ENCODE results near the gene CCDC121. TPM values are rescaled to one million over a fixed set of nuclear protein-coding genes. Genes with fewer than 3 reads are reported as not detected.
A peak's percentile ranks its signal among the peaks of the same experiment; 100 is the strongest.
"Not testable (repeated sequence)": the region's sequence is repeated elsewhere in the genome, so short reads cannot be mapped to it uniquely, and the experiment has no call there.

CCDC121 gene
- total RNA-seq, 1 donor from 2014 or later = 1.6 TPM

DNA sequence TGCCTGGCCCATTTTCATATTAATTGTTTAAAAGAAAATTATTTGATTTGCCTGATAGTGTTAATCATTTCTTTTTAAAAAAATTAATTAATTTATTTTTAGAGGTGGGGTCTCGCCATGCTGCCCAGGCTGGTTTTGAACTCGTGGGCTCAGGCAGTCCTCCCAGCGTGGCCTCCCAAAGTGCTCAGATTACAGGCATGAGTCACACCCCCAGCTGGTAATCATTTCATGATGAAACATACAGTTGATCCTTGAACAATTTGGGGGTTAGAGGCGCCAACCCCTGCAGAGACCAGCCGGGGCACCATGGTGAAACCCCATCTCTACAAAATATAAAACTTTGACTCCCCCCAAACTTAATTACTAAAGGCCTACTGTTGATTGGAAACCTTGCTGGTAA is 8.0 kb upstream of the CCDC121 start:
- no peaks in the 10 kb centered on the region for H4K20me1 ChIP-seq (ENCODE audit: insufficient read depth, low read length)
- H3K36me3 ChIP-seq (ENCODE audit: insufficient read depth, low read length) = peaks cover 70% of the 10 kb centered on the region
- H3K27me3 ChIP-seq (ENCODE audit: insufficient read depth, low read length) = no peaks in the 10 kb centered on the region
- Mint-ChIP-seq H3K4me3 (ENCODE audit: unreplicated experiment) (no peak overlapping the region), H3K27me3 (ENCODE audit: low read depth, unreplicated experiment) (no peaks in the 10 kb centered on the region), H3K4me1 (ENCODE audit: low read depth, unreplicated experiment) (peaks cover 14% of the 10 kb centered on the region), H3K9me3 (ENCODE audit: unreplicated experiment) (no peaks in the 10 kb centered on the region), H3K36me3 (ENCODE audit: low read depth, unreplicated experiment) (peaks cover 19% of the 10 kb centered on the region), H3K27ac (ENCODE audit: unreplicated experiment) (no peak overlapping the region)
- H3K9ac ChIP-seq (ENCODE audit: low read length) = no peak overlapping the region
- no peak for TF ChIP-seq EZH2 (IDR thresholded peaks at IDR 0.05; ENCODE audit: insufficient read depth, low read length)
- TF ChIP-seq, protein P1, sequence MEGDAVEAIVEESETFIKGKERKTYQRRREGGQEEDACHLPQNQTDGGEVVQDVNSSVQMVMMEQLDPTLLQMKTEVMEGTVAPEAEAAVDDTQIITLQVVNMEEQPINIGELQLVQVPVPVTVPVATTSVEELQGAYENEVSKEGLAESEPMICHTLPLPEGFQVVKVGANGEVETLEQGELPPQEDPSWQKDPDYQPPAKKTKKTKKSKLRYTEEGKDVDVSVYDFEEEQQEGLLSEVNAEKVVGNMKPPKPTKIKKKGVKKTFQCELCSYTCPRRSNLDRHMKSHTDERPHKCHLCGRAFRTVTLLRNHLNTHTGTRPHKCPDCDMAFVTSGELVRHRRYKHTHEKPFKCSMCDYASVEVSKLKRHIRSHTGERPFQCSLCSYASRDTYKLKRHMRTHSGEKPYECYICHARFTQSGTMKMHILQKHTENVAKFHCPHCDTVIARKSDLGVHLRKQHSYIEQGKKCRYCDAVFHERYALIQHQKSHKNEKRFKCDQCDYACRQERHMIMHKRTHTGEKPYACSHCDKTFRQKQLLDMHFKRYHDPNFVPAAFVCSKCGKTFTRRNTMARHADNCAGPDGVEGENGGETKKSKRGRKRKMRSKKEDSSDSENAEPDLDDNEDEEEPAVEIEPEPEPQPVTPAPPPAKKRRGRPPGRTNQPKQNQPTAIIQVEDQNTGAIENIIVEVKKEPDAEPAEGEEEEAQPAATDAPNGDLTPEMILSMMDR (IDR thresholded peaks at IDR 0.05; ENCODE audit: insufficient read depth, low read depth, low read length) = no peak
- H2AFZ ChIP-seq (ENCODE audit: low read depth, low read length) = no peak overlapping the region
- FAIRE-seq (no peak), DNase-seq (ENCODE audit: low read depth) (no peak)
- peaks cover 25% of the 10 kb centered on the region for H3K4me1 ChIP-seq (ENCODE audit: insufficient read depth, low read length)
- no peak overlapping the region for H3K4me3 ChIP-seq (ENCODE audit: insufficient read depth, low read depth, low read length)
- peak overlapping the region; percentile 89 for H3K27ac ChIP-seq (ENCODE audit: low read depth, low read length)
- H3K79me2 ChIP-seq (ENCODE audit: insufficient read depth, low read length) = peaks cover 15% of the 10 kb centered on the region
- H3K4me2 ChIP-seq (ENCODE audit: low read length) = no peak overlapping the region
- no peaks in the 10 kb centered on the region for H3K9me3 ChIP-seq (ENCODE audit: insufficient read depth, low read depth, low read length)

DNA sequence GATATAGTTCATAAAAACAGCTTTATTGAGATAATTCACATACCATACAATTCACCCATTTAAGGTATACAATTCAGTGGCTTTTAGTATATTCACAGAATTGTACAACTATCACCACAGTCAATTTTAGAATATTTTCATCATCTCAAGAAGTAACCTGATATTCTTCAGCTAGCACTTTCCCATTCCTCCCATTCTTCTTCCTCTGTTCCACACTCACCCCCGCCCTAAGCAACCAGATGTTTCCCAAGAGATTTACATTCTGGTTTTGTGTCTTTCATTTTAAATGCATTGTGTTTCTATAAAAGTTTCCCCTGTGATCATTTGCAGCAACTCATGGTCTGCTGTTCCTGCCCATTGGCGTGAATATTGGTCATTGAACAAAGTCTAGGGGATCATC is 5.5 kb upstream of the CCDC121 start:
- Mint-ChIP-seq H3K4me1 (ENCODE audit: low read depth, unreplicated experiment) (peaks cover 25% of the 10 kb centered on the region), H3K27me3 (ENCODE audit: low read depth, unreplicated experiment) (no peaks in the 10 kb centered on the region), H3K4me3 (ENCODE audit: unreplicated experiment) (no peak overlapping the region), H3K36me3 (ENCODE audit: low read depth, unreplicated experiment) (peaks cover 26% of the 10 kb centered on the region), H3K9me3 (ENCODE audit: unreplicated experiment) (no peaks in the 10 kb centered on the region), H3K27ac (ENCODE audit: unreplicated experiment) (no peak overlapping the region)
- no peak overlapping the region for H3K4me2 ChIP-seq (ENCODE audit: low read length)
- TF ChIP-seq, protein P1 (IDR thresholded peaks at IDR 0.05; ENCODE audit: insufficient read depth, low read depth, low read length) = no peak
- no peak for TF ChIP-seq EZH2 (IDR thresholded peaks at IDR 0.05; ENCODE audit: insufficient read depth, low read length)
- H3K9ac ChIP-seq (ENCODE audit: low read length) = no peak overlapping the region
- no peak overlapping the region for H3K4me3 ChIP-seq (ENCODE audit: insufficient read depth, low read depth, low read length)
- H3K36me3 ChIP-seq (ENCODE audit: insufficient read depth, low read length) = peaks cover 55% of the 10 kb centered on the region
- H3K9me3 ChIP-seq (ENCODE audit: insufficient read depth, low read depth, low read length) = no peaks in the 10 kb centered on the region
- H3K4me1 ChIP-seq (ENCODE audit: insufficient read depth, low read length) = peaks cover 30% of the 10 kb centered on the region
- H3K27me3 ChIP-seq (ENCODE audit: insufficient read depth, low read length) = no peaks in the 10 kb centered on the region
- no peak overlapping the region for H3K27ac ChIP-seq (ENCODE audit: low read depth, low read length)
- peaks cover 39% of the 10 kb centered on the region for H3K79me2 ChIP-seq (ENCODE audit: insufficient read depth, low read length)
- no peak for FAIRE-seq
- no peak overlapping the region for H2AFZ ChIP-seq (ENCODE audit: low read depth, low read length)
- DNase-seq (ENCODE audit: low read depth) = no peak
- no peaks in the 10 kb centered on the region for H4K20me1 ChIP-seq (ENCODE audit: insufficient read depth, low read length)

DNA sequence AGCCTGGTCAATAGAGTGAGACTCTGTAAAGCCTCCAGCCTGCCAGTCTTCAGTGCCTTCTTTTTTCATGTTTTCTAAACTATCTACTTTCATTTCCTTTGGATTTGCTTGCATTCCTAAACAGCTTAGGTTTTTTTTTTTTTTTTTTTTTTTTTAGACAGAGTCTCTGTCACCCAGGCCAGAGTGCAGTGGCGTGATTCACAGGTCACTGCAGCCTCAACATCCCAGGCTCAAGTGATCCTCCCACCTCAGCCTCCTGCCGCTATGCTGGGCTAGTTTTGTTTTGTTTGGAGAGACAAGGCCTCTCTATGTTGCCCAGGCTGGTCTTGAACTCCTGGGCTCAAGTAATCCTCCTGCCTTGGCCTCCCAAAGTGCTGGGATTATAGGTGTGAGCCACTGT is 1.4 kb upstream of the CCDC121 start:
- peak overlapping the region; percentile 94 for H3K4me2 ChIP-seq (ENCODE audit: low read length)
- FAIRE-seq = not testable (repeated sequence)
- peaks cover 29% of the 10 kb centered on the region for H3K4me1 Mint-ChIP-seq (ENCODE audit: low read depth, unreplicated experiment)

More for the DNA sequence above, 1.4 kb upstream of the CCDC121 start:
- not testable (repeated sequence) for H3K27ac ChIP-seq (ENCODE audit: low read depth, low read length); H3K4me3 ChIP-seq (ENCODE audit: insufficient read depth, low read depth, low read length); H4K20me1 ChIP-seq (ENCODE audit: insufficient read depth, low read length); H2AFZ ChIP-seq (ENCODE audit: low read depth, low read length); DNase-seq (ENCODE audit: low read depth); H3K27me3 Mint-ChIP-seq (ENCODE audit: low read depth, unreplicated experiment); H3K27ac Mint-ChIP-seq (ENCODE audit: unreplicated experiment); H3K9me3 ChIP-seq (ENCODE audit: insufficient read depth, low read depth, low read length); H3K4me3 Mint-ChIP-seq (ENCODE audit: unreplicated experiment); H3K9me3 Mint-ChIP-seq (ENCODE audit: unreplicated experiment); H3K27me3 ChIP-seq (ENCODE audit: insufficient read depth, low read length)
- Histone ChIP-seq H3K9ac (ENCODE audit: low read length) (peak overlapping the region; percentile 19), H3K79me2 (ENCODE audit: insufficient read depth, low read length) (peaks cover 43% of the 10 kb centered on the region), H3K36me3 (ENCODE audit: insufficient read depth, low read length) (peaks cover 36% of the 10 kb centered on the region), H3K4me1 (ENCODE audit: insufficient read depth, low read length) (peaks cover 27% of the 10 kb centered on the region)
- peaks cover 20% of the 10 kb centered on the region for H3K36me3 Mint-ChIP-seq (ENCODE audit: low read depth, unreplicated experiment)

All from astrocyte (in vitro differentiated cells and primary cell).